GM21423 (cell line): ENCODE measurements around the gene BBOF1.
"Not testable (repeated sequence)": the region's sequence is repeated elsewhere in the genome, so short reads cannot be mapped to it uniquely, and the experiment has no call there.

Experiments
- ATAC-seq: cut with Tn5 transposase; IDR thresholded peaks from one replicate; pipeline ENCODE4 v1.9.1; 2021; ENCODE audit warnings: mild to moderate bottlenecking, moderate library complexity; ENCODE audit not compliant: unreplicated experiment

Gene BBOF1

GRCh38 chr14:74018586-74019407 lies at the start of gene BBOF1, which contains the start of gene ENTPD5:
BBOF1 (plus strand) TSS chr14:74019349; CDS start chr14:74019479, 130 bp downstream.
ENTPD5 (minus strand) TSS chr14:74019288; CDS start chr14:73988102, 31,186 bp downstream.
- ATAC-seq: peak; percentile 92

DNA sequence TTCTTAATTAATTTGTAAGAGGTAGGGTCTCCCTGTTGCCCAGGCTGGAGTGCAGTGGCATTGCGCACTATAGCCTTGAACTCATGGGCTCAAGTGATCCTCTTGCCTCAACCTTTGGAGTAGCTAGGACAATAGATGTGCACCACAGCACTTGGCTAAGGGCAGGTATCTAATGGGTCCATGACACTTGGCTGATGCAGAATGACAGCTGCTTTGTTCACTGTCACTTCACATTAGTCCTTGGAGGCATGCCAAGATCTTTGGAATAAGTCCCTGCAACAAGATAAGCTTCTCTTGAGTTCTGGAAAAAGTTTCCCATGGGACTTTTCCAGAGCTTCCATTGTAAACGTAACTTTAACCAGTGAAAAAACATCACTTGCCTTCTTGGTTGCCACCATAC lies 45.7 kb upstream of the BBOF1 start:
- ATAC-seq: no peak

DNA sequence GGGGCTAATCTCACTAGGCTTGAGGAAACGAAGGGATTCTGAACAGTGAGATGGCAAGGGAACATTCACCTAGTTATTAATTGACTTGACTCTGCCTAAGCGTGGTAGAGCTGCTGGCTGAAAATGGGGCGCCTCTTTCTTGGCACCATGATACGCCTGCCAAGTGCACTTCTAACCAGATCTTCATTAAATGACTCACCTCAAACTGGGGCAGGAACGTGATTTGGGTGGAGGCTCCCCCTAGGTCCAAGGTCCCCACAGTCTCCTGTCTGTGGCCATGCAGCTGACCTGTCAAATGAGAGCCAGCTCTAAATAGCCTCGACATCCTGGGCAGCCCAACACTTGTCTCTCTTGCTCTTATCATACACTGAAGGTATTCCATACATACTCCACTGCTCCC lies 43.0 kb upstream of the BBOF1 start:
- no peak for ATAC-seq

DNA sequence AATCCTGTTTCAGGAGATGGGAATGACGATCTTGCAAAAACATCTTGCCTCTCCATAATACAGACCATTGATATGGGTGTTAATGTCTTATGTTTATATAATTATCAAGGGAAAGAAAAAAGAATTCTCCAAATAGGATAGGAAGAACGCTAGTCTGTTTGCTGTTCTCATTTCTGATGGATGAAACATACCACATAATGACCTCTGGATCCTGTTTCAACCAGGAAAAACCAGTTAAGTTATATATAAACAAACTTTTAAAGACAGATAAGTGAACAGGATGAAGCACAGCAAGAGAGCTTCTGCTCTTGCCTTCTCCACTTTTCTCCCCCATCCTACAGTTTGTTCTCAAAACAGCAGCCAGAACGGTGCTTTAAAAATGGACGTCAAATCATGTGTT lies 41.3 kb upstream of the BBOF1 start:
- no peak for ATAC-seq

DNA sequence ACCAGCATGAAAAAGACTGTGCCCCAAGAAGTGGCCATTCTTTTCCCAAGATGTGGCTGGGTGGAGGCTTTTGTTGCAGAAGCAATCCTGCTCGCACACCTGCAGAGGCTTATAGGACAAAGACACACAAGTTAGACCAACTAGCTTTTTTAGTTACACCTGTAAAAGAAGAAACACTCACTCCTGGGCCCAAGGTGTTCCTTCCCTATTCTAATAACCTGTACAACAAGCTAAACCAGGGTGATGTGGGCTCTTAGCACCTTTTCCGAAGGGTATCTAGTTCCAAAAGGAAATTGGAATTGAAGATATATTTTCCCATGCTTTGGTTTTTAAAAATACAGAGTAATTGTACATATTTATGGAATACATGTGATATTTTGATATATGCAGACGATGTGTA lies 31.1 kb upstream of the BBOF1 start:
- no peak for ATAC-seq

DNA sequence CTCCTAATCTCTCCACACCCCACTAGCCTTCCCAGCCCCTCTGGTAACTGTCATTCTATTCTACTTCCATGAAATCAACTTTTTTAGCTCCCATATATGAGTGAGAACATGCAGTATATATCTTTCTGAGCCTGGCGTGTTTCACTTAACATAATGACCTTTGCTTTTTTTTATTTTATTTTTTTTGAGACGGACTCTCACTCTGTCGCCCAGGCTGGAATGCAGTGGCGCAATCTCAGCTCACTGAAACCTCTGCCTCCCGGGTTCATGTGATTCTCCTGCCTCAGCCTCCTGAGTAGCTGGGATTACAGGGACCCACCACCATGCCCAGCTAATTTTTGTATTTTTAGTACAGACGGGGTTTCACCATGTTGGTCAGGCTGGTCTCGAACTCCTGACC lies 30.5 kb upstream of the BBOF1 start:
- ATAC-seq: not testable (repeated sequence)

DNA sequence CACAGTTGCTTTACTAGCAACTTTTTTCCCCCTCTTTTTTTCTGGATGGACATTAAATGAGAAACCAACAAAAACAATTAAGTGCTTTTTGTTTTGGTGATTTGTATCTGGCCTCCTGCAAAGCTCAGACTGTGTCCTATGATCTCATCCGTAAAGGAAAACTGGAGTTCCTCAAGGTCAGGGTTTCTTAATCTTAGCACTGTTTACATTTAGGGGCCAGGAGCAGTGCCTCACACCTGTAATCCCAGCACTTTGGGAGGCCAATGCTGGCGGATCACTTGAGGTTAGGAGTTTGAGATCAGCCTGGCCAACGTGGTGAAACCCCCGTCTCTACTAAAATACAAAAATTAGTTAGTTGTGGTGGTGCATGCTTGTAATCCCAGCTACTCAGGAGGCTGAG lies 28.1 kb upstream of the BBOF1 start:
- no peak for ATAC-seq

DNA sequence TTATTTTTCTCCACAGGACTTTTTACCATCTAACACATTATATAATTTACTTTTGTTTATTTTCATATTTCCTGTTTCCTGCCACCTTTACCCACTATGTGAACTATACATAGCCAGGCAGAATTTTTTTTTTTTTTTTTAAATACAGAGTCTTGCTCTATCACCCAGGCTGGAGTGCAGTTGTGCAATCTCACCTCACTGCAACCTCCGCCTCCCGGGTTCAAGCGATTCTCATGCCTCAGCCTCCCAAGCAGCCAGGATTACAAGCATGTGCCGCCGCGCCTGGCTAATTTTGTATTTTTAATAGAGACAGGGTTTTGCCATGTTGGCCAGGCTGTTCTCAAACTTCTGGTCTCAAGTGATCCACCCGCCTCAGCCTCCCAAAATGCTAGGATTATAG lies 24.2 kb upstream of the BBOF1 start:
- not testable (repeated sequence) for ATAC-seq

DNA sequence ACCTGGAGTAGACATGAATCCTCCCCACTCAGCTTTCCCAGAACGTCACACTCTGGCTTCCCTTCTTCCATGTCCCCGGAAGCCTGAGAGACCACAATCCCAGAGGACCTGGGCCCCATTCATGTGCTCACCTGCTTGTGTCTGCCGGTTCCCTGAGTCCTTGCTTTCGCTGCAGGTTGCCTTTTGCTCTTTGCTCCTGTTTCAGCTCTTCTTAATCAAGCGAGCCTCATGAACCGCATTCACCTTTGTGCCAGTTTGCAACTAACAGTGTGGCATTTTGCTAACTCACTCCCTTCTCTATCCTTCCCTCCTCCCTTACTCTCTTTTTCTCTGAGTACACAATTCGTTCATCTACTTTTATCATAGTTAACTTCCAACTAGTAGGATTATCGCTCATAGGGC lies 23.2 kb upstream of the BBOF1 start:
- no peak for ATAC-seq

DNA sequence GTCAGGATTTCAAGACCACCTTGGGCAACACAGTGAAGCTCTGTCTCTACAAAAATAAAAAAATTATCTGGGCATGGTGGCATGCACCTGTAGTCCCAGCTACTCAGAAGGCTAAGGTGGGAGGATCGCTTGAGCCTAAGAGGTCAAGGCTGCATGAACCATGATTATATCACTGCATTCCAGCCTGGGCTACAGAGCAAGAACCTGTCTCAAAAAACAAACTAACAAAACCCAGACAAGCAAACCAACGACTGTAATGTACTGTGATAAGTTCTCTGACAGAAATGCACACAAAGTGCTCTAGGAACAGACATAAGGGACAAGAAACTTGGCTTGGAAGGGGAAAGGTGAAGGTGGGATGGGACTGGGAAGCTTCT lies 22.4 kb upstream of the BBOF1 start:
- ATAC-seq: no peak

DNA sequence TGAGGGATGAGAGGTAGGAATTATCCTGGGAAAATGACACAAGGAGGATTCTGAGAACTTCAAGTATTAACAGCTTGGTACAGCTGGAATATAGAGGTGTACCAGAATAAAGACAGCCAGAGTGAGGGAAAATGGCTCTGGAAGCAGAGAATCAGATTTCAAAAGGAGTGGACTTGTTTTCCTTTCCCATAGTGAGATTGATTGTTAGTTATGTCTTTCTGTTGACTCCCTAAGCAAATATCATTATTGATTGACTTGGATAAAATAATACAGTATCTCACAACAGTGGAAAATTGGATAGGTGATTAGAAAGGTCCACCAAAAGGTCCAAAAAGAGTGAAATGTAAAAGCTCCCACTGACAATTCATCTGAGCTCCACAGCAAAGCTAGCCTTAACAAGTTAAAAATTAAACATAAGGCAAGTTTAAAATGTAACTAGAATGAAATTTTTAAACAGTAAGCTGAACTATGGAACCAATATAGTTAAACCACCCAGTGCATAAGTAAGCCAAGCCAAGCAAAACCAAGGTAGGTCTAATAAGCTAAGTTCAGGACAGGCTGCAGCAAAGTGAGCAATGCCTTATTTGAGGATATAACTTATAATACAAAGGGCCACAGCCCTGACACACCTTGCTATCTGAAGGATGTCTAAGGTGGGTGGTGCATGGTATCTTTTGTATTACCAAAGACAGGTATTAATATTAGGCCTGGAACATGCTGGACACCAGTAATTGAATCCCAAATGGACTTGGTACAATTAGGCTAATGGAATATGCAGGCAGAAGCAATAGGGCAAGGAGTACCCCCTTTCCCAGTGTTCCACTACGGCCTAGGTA lies 21.8 kb upstream of the BBOF1 start:
- no peak for ATAC-seq

GRCh38 chr14:73997944-73998447 lies 21.2 kb upstream of the BBOF1 start:
- no peak for ATAC-seq

- no peak for ATAC-seq
Observed at GRCh38 chr14:73998726-73999125, 20.4 kb upstream of the BBOF1 start.

GRCh38 chr14:74005664-74006063 lies 13.5 kb upstream of the BBOF1 start:
- not testable (repeated sequence) for ATAC-seq

DNA sequence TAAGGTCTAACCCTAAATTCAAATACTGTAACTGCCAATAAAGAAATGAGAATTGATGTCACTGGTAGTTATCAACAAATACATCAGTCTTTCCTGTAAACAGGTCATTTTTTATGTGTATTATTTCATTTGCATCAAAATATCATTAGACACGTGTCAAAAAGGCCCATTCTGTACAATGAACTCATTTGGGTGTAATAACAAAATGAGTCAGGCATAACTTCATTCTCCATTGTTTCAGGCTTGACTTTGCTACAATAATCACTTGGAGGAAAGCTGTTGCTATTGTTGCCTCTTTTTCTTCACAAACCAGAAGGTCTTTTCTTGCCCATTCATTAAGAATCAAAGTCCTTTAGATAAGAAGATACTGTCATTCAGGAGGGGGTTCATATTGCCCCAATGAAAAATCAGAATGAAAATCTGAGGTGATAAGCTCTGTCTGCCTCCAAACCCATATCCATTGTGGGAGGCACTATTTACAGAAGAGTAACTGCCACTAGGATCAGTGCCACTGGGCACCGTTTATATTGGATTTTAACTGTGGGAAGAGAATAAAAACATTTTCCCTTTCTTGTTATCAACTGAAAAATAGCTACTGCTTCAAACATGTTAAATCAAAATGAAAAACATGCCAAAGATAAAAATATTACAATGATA lies 10.2 kb upstream of the BBOF1 start:
- ATAC-seq: no peak

- no peak for ATAC-seq
Observed at GRCh38 chr14:74014299-74014698, 4.8 kb upstream of the BBOF1 start.

DNA sequence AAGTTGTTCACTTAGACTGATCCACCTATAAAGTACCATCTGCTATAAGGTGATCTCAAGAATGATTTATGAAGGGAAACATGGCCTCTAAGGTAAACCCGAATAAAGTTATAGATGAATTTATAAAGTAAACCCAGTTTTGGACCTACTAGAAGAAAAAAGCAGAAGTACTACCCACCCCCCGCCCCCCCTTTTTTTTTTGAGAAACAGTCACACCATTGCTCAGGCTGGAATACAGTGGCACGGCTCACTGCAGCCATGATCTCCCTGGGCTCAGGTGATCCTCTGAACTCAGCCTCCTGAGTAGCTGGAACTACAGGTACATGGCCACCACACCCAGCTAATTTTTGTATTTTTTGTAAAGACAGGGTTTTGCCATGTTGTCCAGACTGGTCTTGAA lies 4.0 kb upstream of the BBOF1 start:
- no peak for ATAC-seq

DNA sequence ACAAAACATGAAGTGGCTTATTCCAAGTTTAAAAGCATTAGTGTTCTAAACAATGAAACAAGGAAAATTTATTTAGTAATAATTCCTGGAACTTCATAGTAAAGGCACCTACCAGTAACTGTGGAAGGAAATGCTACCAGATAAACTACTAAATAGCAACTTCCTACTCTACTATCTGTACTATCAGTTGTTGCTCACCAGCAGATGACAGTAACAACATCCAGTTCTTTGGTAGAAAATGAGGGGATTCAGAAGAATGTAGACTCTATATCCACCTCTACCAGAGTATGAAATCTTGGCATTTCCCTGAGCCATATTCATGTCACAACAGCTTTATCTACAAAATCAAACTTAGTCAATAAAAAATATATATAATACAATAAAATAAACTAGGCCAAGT lies 3.2 kb upstream of the BBOF1 start:
- no peak for ATAC-seq

- peak; percentile 6 for ATAC-seq
Observed at GRCh38 chr14:74018174-74018585, 969 bp upstream of the BBOF1 start.

DNA sequence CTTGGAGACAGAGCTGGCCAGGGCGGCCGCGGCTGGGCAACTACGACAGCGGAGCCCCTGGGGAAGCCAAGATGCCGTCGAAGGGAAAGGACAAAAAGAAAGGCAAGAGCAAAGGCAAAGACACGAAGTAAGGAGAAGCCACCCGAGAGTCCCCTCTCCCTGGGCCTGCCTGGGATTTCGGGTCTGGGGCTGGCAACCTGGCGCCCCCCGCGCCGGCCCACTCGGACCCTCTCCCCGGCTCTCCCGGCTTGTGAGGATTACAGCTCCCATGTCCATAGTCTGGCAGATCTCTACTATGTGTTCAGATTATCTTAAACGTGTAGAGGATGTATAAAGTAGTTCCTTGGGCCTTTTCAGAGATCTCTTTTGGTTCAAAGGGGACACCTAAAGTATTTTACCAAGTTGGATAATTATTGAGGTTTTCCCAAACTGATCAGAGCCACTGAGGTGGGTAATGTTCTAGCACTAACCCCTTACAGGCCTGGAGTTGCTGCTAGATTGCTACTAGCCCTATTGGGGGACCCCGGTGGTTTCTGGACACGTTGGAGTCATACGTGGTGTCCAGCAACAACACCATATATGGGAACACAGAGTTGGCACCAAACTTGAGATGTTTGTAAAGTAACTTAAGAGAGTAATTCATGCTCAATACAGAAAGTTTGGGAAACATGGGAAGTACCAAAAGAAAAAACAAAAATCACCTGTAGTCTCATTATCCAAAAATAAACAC lies 424 bp downstream of the BBOF1 start:
- ATAC-seq: no peak

- no peak for ATAC-seq
Observed at GRCh38 chr14:74022346-74022745, 3.2 kb downstream of the BBOF1 start.
